Measurements from ENCODE around the gene COL26A1.

COL26A1 gene

DNA sequence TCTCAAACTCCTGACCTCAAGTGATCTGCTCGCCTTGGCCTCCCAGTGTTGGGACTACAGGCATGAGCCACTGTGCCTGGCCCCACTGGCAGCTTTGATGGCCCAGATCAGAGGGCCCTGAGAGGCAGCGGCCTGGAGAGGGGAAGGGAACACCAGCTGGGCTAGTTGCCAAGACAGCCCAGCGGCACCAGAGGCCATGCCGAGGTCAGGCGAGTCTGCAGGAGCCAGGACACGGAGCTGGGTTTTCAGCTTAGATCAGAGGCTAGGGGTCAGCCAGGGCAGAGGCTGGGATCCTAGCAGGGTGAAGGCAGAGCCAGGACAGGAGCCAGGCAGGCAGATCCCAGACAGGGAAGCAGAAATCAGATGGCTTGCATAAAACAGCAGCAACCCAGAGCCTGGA lies 173.6 kb downstream of the COL26A1 start:
- no peak overlapping the region for H2BK5ac ChIP-seq (ENCODE audit: low read depth, low read length, poor library complexity, severe bottlenecking)
- no peaks in the 10 kb centered on the region for H3K79me1 ChIP-seq (replicated peaks; ENCODE audit: low read length, poor library complexity, severe bottlenecking)
- H3K27ac ChIP-seq (ENCODE audit: low read length, poor library complexity, severe bottlenecking): no peak overlapping the region
- H3K4me1 ChIP-seq (ENCODE audit: control insufficient read depth, insufficient read depth, low read depth, low read length): peaks cover 8% of the 10 kb centered on the region
- no peak for DNase-seq
- H3K27me3 ChIP-seq (ENCODE audit: control insufficient read depth in 1 of 2, insufficient read depth in 1 of 2, low read length in 2 of 2): peaks cover 35 to 83% of the 10 kb centered on the region in 2 experiments
- H3K4me3 ChIP-seq (ENCODE audit: insufficient read depth in 1 of 2, low read depth in 1 of 2, low read length in 2 of 2): no peak overlapping the region
- peaks cover 6% of the 10 kb centered on the region for H3K9me3 ChIP-seq (ENCODE audit: control insufficient read depth, low read length)
- H3K14ac ChIP-seq (ENCODE audit: low read length in 2 of 2): no peak overlapping the region
- H3K18ac ChIP-seq (ENCODE audit: low read depth in 1 of 2, low read length in 2 of 2): no peak overlapping the region
- no peak overlapping the region for H2BK120ac ChIP-seq (ENCODE audit: low read depth, low read length)
- H4K8ac ChIP-seq (ENCODE audit: low read length): no peak overlapping the region
- H3K9ac ChIP-seq (ENCODE audit: low read length): no peak overlapping the region
- no peak overlapping the region for H4K91ac ChIP-seq (ENCODE audit: low read length)
- no peak overlapping the region for H3K4me2 ChIP-seq (ENCODE audit: low read length, poor library complexity, severe bottlenecking)
- WGBS: 69% methylated on average over 6 of the region's 6 CpGs
- no peak overlapping the region for H2AFZ ChIP-seq (ENCODE audit: low read depth, low read length)
- no peak overlapping the region for H3K4ac ChIP-seq (ENCODE audit: low read depth in 1 of 2, low read length in 2 of 2)
- H2BK12ac ChIP-seq (ENCODE audit: low read length in 2 of 2): no peak overlapping the region
- H2BK15ac ChIP-seq (ENCODE audit: low read depth, poor library complexity, severe bottlenecking): no peak overlapping the region
- no peak overlapping the region for H3K23ac ChIP-seq (ENCODE audit: low read length in 2 of 2)
- no peaks in the 10 kb centered on the region for H3K36me3 ChIP-seq (ENCODE audit: control insufficient read depth in 1 of 2, insufficient read depth in 2 of 2, low read depth in 1 of 2, low read length in 2 of 2)
- H2AK5ac ChIP-seq (ENCODE audit: low read length, severe bottlenecking): no peak overlapping the region

DNA sequence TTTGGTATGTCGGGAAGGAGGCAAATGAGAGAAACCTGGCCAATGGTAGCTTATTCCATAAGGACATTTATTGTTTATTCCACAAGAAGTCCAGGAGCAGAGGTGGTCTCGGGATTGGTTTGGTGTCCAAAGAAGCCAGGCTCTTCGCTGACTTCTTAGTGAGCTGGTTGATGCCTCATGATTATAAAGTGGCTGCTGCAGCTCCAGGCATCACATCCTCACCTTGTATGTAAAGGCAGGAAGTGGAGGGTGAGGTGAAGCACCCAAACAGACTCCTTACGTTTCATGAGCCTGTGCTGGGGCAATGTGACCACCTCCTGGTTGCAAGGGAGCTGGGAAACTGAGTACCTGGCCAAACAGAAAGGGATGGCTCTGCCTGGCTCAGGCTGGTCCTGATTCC lies 174.0 kb downstream of the COL26A1 start:
- H4K8ac ChIP-seq (ENCODE audit: low read length): no peak overlapping the region
- DNase-seq: no peak
- no peak overlapping the region for H3K9ac ChIP-seq (ENCODE audit: low read length)
- H3K79me1 ChIP-seq (replicated peaks; ENCODE audit: low read length, poor library complexity, severe bottlenecking): no peaks in the 10 kb centered on the region
- no peaks in the 10 kb centered on the region for H3K36me3 ChIP-seq (ENCODE audit: control insufficient read depth in 1 of 2, insufficient read depth in 2 of 2, low read depth in 1 of 2, low read length in 2 of 2)
- H3K27me3 ChIP-seq (ENCODE audit: control insufficient read depth in 1 of 2, insufficient read depth in 1 of 2, low read length in 2 of 2): peaks cover 35 to 84% of the 10 kb centered on the region in 2 experiments
- no peak overlapping the region for H2BK5ac ChIP-seq (ENCODE audit: low read depth, low read length, poor library complexity, severe bottlenecking)
- no peak overlapping the region for H3K4me3 ChIP-seq (ENCODE audit: insufficient read depth in 1 of 2, low read depth in 1 of 2, low read length in 2 of 2)
- WGBS: 90% methylated on average over 4 of the region's 4 CpGs
- H2BK12ac ChIP-seq (ENCODE audit: low read length in 2 of 2): no peak overlapping the region
- no peak overlapping the region for H3K23ac ChIP-seq (ENCODE audit: low read length in 2 of 2)
- peaks cover 6% of the 10 kb centered on the region for H3K9me3 ChIP-seq (ENCODE audit: control insufficient read depth, low read length)
- no peak overlapping the region for H2AK5ac ChIP-seq (ENCODE audit: low read length, severe bottlenecking)
- H2BK15ac ChIP-seq (ENCODE audit: low read depth, poor library complexity, severe bottlenecking): no peak overlapping the region
- H4K91ac ChIP-seq (ENCODE audit: low read length): no peak overlapping the region
- no peak overlapping the region for H3K14ac ChIP-seq (ENCODE audit: low read length in 2 of 2)
- no peak overlapping the region for H2BK120ac ChIP-seq (ENCODE audit: low read depth, low read length)
- H3K4me1 ChIP-seq (ENCODE audit: control insufficient read depth, insufficient read depth, low read depth, low read length): peaks cover 8% of the 10 kb centered on the region
- no peak overlapping the region for H3K27ac ChIP-seq (ENCODE audit: low read length, poor library complexity, severe bottlenecking)
- no peak overlapping the region for H3K18ac ChIP-seq (ENCODE audit: low read depth in 1 of 2, low read length in 2 of 2)
- H3K4ac ChIP-seq (ENCODE audit: low read depth in 1 of 2, low read length in 2 of 2): no peak overlapping the region
- H3K4me2 ChIP-seq (ENCODE audit: low read length, poor library complexity, severe bottlenecking): no peak overlapping the region
- H2AFZ ChIP-seq (ENCODE audit: low read depth, low read length): no peak overlapping the region

DNA sequence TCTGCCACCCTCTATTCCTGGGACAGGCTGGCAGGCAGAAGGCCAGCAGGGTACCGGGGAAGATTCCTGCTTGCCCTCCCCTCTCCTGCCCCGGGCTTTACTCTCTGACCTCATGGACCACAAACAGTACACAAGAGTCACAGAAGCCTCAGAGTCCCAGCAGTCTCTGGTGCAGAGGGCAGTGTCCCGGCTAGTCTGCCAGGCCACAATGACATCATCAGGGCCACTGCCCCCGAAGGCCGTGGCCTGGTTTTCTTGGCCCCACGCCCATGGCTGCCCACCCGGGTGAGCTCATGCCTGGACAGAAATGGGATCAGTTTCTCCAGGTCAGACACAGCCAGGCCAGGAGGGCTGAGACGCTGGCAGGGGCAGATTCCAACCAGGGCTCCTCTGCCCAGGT lies 174.5 kb downstream of the COL26A1 start:
- Histone ChIP-seq H3K36me3 (ENCODE audit: control insufficient read depth in 1 of 2, insufficient read depth in 2 of 2, low read depth in 1 of 2, low read length in 2 of 2) (no peaks in the 10 kb centered on the region), H3K79me1 (replicated peaks; ENCODE audit: low read length, poor library complexity, severe bottlenecking) (no peaks in the 10 kb centered on the region), H4K91ac (ENCODE audit: low read length) (no peak overlapping the region), H2AK5ac (ENCODE audit: low read length, severe bottlenecking) (no peak overlapping the region), H3K27me3 (ENCODE audit: control insufficient read depth in 1 of 2, insufficient read depth in 1 of 2, low read length in 2 of 2) (peaks cover 30 to 83% of the 10 kb centered on the region in 2 experiments), H3K9me3 (ENCODE audit: control insufficient read depth, low read length) (peaks cover 6% of the 10 kb centered on the region), H3K4me2 (ENCODE audit: low read length, poor library complexity, severe bottlenecking) (no peak overlapping the region), H3K23ac (ENCODE audit: low read length in 2 of 2) (peak overlapping the region in 1 of 2 experiments; percentile 26), H2BK12ac (ENCODE audit: low read length in 2 of 2) (no peak overlapping the region), H3K14ac (ENCODE audit: low read length in 2 of 2) (no peak overlapping the region), H2BK5ac (ENCODE audit: low read depth, low read length, poor library complexity, severe bottlenecking) (no peak overlapping the region), H2BK120ac (ENCODE audit: low read depth, low read length) (no peak overlapping the region), H3K27ac (ENCODE audit: low read length, poor library complexity, severe bottlenecking) (no peak overlapping the region), H2AFZ (ENCODE audit: low read depth, low read length) (no peak overlapping the region), H4K8ac (ENCODE audit: low read length) (no peak overlapping the region), H3K4me1 (ENCODE audit: control insufficient read depth, insufficient read depth, low read depth, low read length) (peaks cover 8% of the 10 kb centered on the region), H3K9ac (ENCODE audit: low read length) (no peak overlapping the region), H3K4me3 (ENCODE audit: insufficient read depth in 1 of 2, low read depth in 1 of 2, low read length in 2 of 2) (no peak overlapping the region), H3K4ac (ENCODE audit: low read depth in 1 of 2, low read length in 2 of 2) (no peak overlapping the region), H2BK15ac (ENCODE audit: low read depth, poor library complexity, severe bottlenecking) (no peak overlapping the region), H3K18ac (ENCODE audit: low read depth in 1 of 2, low read length in 2 of 2) (no peak overlapping the region)
- 50% methylated on average over 8 of the region's 8 CpGs for WGBS
- DNase-seq: peak; percentile 45

DNA sequence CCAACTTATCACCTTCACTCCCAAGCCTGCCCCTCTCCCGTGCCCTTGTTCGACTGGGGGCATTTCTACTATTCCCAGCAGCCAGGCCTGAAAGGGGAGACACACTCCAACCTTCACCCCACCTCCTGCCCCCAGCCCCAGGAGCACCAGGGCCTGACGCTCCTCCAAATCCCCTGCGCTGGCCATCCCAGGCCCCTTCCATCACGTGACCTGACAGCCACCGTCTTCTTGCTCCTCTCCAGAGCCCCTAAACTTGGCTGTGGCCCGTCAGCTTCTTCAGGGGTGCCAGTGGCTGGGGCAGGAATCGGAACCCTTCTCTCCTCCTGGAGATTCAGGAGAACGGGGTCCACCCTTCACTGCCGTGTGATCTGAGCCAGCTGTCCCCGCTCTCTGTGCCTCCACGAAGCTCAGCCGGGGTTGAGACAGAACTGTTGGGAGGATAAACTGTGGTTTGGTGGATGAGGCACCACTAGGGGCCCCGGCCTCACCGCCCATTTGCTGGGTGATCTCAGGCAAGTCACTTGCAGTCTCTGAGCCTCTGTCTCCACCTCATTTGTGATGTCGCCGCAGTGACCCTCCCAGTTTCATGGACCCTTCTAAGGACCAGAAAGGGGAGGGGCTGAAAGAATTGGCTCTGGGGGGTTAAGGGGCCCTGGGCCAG lies 175.4 kb downstream of the COL26A1 start:
- 86% methylated on average over 17 of the region's 17 CpGs for WGBS

More for the DNA sequence above, 175.4 kb downstream of the COL26A1 start:
- Histone ChIP-seq H3K9me3 (ENCODE audit: control insufficient read depth, low read length) (peaks cover 6% of the 10 kb centered on the region), H4K91ac (ENCODE audit: low read length) (no peak overlapping the region), H3K9ac (ENCODE audit: low read length) (no peak overlapping the region), H3K23ac (ENCODE audit: low read length in 2 of 2) (no peak overlapping the region), H3K79me1 (replicated peaks; ENCODE audit: low read length, poor library complexity, severe bottlenecking) (no peaks in the 10 kb centered on the region), H3K14ac (ENCODE audit: low read length in 2 of 2) (no peak overlapping the region), H2BK5ac (ENCODE audit: low read depth, low read length, poor library complexity, severe bottlenecking) (no peak overlapping the region), H2AK5ac (ENCODE audit: low read length, severe bottlenecking) (no peak overlapping the region), H3K4me1 (ENCODE audit: control insufficient read depth, insufficient read depth, low read depth, low read length) (peaks cover 10% of the 10 kb centered on the region), H2BK12ac (ENCODE audit: low read length in 2 of 2) (no peak overlapping the region), H3K18ac (ENCODE audit: low read depth in 1 of 2, low read length in 2 of 2) (no peak overlapping the region), H3K4me2 (ENCODE audit: low read length, poor library complexity, severe bottlenecking) (no peak overlapping the region), H3K4ac (ENCODE audit: low read depth in 1 of 2, low read length in 2 of 2) (no peak overlapping the region), H3K36me3 (ENCODE audit: control insufficient read depth in 1 of 2, insufficient read depth in 2 of 2, low read depth in 1 of 2, low read length in 2 of 2) (no peaks in the 10 kb centered on the region), H4K8ac (ENCODE audit: low read length) (no peak overlapping the region), H3K4me3 (ENCODE audit: insufficient read depth in 1 of 2, low read depth in 1 of 2, low read length in 2 of 2) (no peak overlapping the region), H3K27me3 (ENCODE audit: control insufficient read depth in 1 of 2, insufficient read depth in 1 of 2, low read length in 2 of 2) (peaks cover 22 to 80% of the 10 kb centered on the region in 2 experiments), H2AFZ (ENCODE audit: low read depth, low read length) (no peak overlapping the region), H2BK15ac (ENCODE audit: low read depth, poor library complexity, severe bottlenecking) (peak overlapping the region; percentile 17), H2BK120ac (ENCODE audit: low read depth, low read length) (no peak overlapping the region), H3K27ac (ENCODE audit: low read length, poor library complexity, severe bottlenecking) (no peak overlapping the region)
- DNase-seq: no peak

Measured in mesenchymal stem cell (in vitro differentiated cells and primary cell).